K562 treated with DMSO at 1 percent for 24 hours (cell line): ENCODE data around the gene GIMAP1. TPM values are rescaled to one million over a fixed set of nuclear protein-coding genes. Genes with fewer than 3 reads are reported as not detected.

ENCODE experiments used
- total RNA-seq: library from RNA; unstranded; fragments of 300-600 nt; gene quantifications from 2 replicates; pipeline ENCODE4 v1.2.3, GENCODE V29; 2022; ENCODE audit warnings: low read depth; ENCODE audit not compliant: insufficient read depth

Gene GIMAP1
- total RNA-seq, result not detected in 2 replicates

GRCh38 chr7:150716368-150716767, at the start of gene GIMAP1:
Gene GIMAP1 (plus strand): TSS chr7:150716613. CDS start chr7:150719048, 2,435 bp downstream.

GRCh38 chr7:150685219-150686029, 31.0 kb upstream of the GIMAP1 start, which contains the start of gene GIMAP2:
Gene GIMAP2 (plus strand): TSS chr7:150685706. CDS start chr7:150687060, 1,354 bp downstream.

GRCh38 chr7:150737265-150738055, 21.0 kb downstream of the GIMAP1 start, which contains the start of gene GIMAP5:
Gene GIMAP5 (plus strand): TSS chr7:150737418. CDS start chr7:150740885, 3,467 bp downstream.

Other genes starting within 250 kb of the GIMAP1 start
- not detected in 2 replicates for gene GIMAP7, start 201.7 kb upstream of the GIMAP1 start, total RNA-seq
- gene GIMAP4, start 149.2 kb upstream of the GIMAP1 start, total RNA-seq, result not detected in 2 replicates
- gene GIMAP6, start 84.2 kb upstream of the GIMAP1 start, total RNA-seq, result 0.39 and 1.2 TPM in 2 replicates
- 5.3 and 8.4 TPM in 2 replicates for gene GIMAP2, start 30.9 kb upstream of the GIMAP1 start, total RNA-seq
- 2.3 and 3.4 TPM in 2 replicates for gene GIMAP5, start 20.8 kb downstream of the GIMAP1 start, total RNA-seq
- gene TMEM176B, start 83.8 kb downstream of the GIMAP1 start, total RNA-seq, result 1.3 and 3.0 TPM in 2 replicates
- 1.9 and 2.6 TPM in 2 replicates for gene TMEM176A, start 84.2 kb downstream of the GIMAP1 start, total RNA-seq
- gene AOC1, start 135.9 kb downstream of the GIMAP1 start, total RNA-seq, result not detected in 2 replicates